Measurements from ENCODE around the gene DNAAF3.

Gene DNAAF3

DNA sequence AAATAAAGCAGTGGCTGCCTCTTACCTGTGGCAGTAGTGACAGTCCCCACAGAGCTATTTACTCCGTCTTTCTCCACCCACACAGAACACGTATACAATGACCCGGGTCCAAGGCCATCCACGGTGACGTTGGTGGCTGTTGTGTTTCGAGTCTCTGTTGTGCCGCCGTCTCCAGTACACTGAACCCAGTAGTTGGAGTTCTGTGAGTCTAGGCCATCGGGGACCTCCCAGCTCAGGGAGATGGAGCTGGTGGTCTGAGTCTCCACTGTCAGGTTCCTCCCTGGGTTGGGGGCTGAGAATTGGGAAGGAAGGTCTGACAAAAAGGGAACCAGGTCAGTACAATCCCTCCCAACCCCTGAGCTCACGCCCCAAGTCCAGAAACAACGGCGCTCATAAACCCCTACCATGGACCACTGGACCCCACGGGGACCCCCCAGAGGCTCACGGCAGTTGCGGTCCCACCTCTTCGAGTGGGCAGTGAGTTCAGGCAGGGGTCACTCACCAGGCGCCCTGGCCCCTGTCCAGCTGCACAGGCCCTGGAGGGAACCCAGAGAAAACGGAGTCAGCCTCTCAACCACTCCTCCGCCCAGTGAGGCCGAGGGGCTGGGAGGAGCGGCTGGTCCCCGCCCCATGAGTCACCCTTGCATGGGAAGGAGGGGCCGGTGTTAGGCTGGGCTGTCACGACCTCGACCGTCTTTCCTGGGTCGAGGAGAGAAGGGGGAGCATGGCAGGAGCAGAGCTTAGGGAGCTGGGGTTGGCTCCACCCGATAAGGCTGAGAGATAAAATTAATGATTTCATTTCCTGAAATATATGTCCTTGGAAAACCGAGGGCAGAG, 40.5 kb upstream of the DNAAF3 start (continued):
- TF ChIP-seq, protein P1, sequence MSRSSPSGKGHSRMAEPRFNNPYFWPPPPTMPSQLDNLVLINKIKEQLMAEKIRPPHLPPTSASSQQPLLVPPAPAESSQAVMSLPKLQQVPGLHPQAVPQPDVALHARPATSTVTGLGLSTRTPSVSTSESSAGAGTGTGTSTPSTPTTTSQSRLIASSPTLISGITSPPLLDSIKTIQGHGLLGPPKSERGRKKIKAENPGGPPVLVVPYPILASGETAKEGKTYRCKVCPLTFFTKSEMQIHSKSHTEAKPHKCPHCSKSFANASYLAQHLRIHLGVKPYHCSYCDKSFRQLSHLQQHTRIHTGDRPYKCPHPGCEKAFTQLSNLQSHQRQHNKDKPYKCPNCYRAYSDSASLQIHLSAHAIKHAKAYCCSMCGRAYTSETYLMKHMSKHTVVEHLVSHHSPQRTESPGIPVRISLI (tag by site-specific recombination; IDR thresholded peaks at IDR 0.05): no peak
- TF ChIP-seq ZFP69B (tag by site-specific recombination; IDR thresholded peaks at IDR 0.05): 0 out of 2 replicates have a peak, but pooled peaks have one; percentile 12
- TF ChIP-seq FEZF1 (tag by site-specific recombination; IDR thresholded peaks at IDR 0.05): peak; percentile 26; the same call in 1 of the 2 replicates
- peak; percentile 71 for TF ChIP-seq ZNF366 (tag by site-specific recombination; conservative IDR thresholded peaks at IDR 0.05)
- TF ChIP-seq, protein P2, sequence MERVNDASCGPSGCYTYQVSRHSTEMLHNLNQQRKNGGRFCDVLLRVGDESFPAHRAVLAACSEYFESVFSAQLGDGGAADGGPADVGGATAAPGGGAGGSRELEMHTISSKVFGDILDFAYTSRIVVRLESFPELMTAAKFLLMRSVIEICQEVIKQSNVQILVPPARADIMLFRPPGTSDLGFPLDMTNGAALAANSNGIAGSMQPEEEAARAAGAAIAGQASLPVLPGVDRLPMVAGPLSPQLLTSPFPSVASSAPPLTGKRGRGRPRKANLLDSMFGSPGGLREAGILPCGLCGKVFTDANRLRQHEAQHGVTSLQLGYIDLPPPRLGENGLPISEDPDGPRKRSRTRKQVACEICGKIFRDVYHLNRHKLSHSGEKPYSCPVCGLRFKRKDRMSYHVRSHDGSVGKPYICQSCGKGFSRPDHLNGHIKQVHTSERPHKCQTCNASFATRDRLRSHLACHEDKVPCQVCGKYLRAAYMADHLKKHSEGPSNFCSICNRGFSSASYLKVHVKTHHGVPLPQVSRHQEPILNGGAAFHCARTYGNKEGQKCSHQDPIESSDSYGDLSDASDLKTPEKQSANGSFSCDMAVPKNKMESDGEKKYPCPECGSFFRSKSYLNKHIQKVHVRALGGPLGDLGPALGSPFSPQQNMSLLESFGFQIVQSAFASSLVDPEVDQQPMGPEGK (tag by site-specific recombination; IDR thresholded peaks at IDR 0.05): peak; percentile 73
- no peak for TF ChIP-seq ZNF521 (tag by site-specific recombination; IDR thresholded peaks at IDR 0.05)
- TF ChIP-seq SP7 (tag by site-specific recombination; IDR thresholded peaks at IDR 0.05): peak; percentile 76
- peak; percentile 83 for TF ChIP-seq ZBTB17 (tag by site-specific recombination; IDR thresholded peaks at IDR 0.05)
- peak; percentile 55 for TF ChIP-seq ZFHX2 (tag by site-specific recombination; conservative IDR thresholded peaks at IDR 0.05)
- TF ChIP-seq ZNF707 (tag by site-specific recombination; IDR thresholded peaks at IDR 0.05): no peak
- peak; percentile 49; the same call in 1 of the 2 replicates for TF ChIP-seq SCRT2 (tag by site-specific recombination; IDR thresholded peaks at IDR 0.05)
- TF ChIP-seq, protein P3, sequence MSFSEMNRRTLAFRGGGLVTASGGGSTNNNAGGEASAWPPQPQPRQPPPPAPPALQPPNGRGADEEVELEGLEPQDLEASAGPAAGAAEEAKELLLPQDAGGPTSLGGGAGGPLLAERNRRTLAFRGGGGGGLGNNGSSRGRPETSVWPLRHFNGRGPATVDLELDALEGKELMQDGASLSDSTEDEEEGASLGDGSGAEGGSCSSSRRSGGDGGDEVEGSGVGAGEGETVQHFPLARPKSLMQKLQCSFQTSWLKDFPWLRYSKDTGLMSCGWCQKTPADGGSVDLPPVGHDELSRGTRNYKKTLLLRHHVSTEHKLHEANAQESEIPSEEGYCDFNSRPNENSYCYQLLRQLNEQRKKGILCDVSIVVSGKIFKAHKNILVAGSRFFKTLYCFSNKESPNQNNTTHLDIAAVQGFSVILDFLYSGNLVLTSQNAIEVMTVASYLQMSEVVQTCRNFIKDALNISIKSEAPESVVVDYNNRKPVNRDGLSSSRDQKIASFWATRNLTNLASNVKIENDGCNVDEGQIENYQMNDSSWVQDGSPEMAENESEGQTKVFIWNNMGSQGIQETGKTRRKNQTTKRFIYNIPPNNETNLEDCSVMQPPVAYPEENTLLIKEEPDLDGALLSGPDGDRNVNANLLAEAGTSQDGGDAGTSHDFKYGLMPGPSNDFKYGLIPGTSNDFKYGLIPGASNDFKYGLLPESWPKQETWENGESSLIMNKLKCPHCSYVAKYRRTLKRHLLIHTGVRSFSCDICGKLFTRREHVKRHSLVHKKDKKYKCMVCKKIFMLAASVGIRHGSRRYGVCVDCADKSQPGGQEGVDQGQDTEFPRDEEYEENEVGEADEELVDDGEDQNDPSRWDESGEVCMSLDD (tag by site-specific recombination; IDR thresholded peaks at IDR 0.05): peak; percentile 64; the same call in 1 of the 2 replicates
- no peak for TF ChIP-seq ZNF221 (tag by site-specific recombination; IDR thresholded peaks at IDR 0.05; ENCODE audit: borderline replicate concordance)
- no peak for TF ChIP-seq ZBTB21 (tag by site-specific recombination; IDR thresholded peaks at IDR 0.05)
- TF ChIP-seq ZBTB8A (tag by site-specific recombination; IDR thresholded peaks at IDR 0.05): no peak
- peak; percentile 66 for TF ChIP-seq GLIS2 (tag by site-specific recombination; IDR thresholded peaks at IDR 0.05)
- TF ChIP-seq IKZF3 (tag by site-specific recombination; IDR thresholded peaks at IDR 0.05): peak; percentile 50; the same call in 1 of the 2 replicates
- peak; percentile 31; the same call in 1 of the 2 replicates for TF ChIP-seq KLF7 (tag by site-specific recombination; IDR thresholded peaks at IDR 0.05; ENCODE audit: borderline replicate concordance)
- TF ChIP-seq ZNF660 (tag by site-specific recombination; IDR thresholded peaks at IDR 0.05): 0 out of 2 replicates have a peak, but pooled peaks have one; percentile 33
- 0 out of 2 replicates have a peak, but pooled peaks have one; percentile 21 for TF ChIP-seq KLF10 (tag by site-specific recombination; IDR thresholded peaks at IDR 0.05)
- peak; percentile 87 for TF ChIP-seq KLF9 (tag by site-specific recombination; IDR thresholded peaks at IDR 0.05; ENCODE audit: low read depth)
- peak; percentile 61; the same call in 1 of the 2 replicates for TF ChIP-seq KLF8 (tag by site-specific recombination; IDR thresholded peaks at IDR 0.05)
- TF ChIP-seq BCL11A (tag by site-specific recombination; IDR thresholded peaks at IDR 0.05; ENCODE audit: low read depth): peak; percentile 24; the same call in 1 of the 2 replicates
- TF ChIP-seq, protein P4, sequence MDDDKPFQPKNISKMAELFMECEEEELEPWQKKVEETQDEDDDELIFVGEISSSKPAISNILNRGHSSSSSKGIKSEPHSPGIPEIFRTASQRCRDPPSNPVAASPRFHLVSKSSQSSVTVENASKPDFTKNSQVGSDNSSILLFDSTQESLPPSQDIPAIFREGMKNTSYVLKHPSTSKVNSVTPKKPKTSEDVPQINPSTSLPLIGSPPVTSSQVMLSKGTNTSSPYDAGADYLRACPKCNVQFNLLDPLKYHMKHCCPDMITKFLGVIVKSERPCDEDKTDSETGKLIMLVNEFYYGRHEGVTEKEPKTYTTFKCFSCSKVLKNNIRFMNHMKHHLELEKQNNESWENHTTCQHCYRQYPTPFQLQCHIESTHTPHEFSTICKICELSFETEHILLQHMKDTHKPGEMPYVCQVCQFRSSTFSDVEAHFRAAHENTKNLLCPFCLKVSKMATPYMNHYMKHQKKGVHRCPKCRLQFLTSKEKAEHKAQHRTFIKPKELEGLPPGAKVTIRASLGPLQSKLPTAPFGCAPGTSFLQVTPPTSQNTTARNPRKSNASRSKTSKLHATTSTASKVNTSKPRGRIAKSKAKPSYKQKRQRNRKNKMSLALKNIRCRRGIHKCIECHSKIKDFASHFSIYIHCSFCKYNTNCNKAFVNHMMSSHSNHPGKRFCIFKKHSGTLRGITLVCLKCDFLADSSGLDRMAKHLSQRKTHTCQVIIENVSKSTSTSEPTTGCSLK (tag by site-specific recombination; IDR thresholded peaks at IDR 0.05): no peak
- TF ChIP-seq ZNF544 (tag by site-specific recombination; IDR thresholded peaks at IDR 0.05): no peak
- TF ChIP-seq, protein P5, sequence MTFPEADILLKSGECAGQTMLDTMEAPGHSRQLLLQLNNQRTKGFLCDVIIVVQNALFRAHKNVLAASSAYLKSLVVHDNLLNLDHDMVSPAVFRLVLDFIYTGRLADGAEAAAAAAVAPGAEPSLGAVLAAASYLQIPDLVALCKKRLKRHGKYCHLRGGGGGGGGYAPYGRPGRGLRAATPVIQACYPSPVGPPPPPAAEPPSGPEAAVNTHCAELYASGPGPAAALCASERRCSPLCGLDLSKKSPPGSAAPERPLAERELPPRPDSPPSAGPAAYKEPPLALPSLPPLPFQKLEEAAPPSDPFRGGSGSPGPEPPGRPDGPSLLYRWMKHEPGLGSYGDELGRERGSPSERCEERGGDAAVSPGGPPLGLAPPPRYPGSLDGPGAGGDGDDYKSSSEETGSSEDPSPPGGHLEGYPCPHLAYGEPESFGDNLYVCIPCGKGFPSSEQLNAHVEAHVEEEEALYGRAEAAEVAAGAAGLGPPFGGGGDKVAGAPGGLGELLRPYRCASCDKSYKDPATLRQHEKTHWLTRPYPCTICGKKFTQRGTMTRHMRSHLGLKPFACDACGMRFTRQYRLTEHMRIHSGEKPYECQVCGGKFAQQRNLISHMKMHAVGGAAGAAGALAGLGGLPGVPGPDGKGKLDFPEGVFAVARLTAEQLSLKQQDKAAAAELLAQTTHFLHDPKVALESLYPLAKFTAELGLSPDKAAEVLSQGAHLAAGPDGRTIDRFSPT (tag by site-specific recombination; IDR thresholded peaks at IDR 0.05): peak; percentile 29; the same call in 1 of the 2 replicates
- TF ChIP-seq SP2 (tag by site-specific recombination; IDR thresholded peaks at IDR 0.05): peak; percentile 52
- TF ChIP-seq ZNF473 (tag by site-specific recombination; IDR thresholded peaks at IDR 0.05): no peak

All from HEK293 (cell line).